Testis (tissue), 3 donors: Measurements from ENCODE around the gene RGS6. TPM values are rescaled to one million over a fixed set of nuclear protein-coding genes. Genes with fewer than 3 reads are reported as not detected.

Source experiments
- DNase-seq: peaks from one replicate; pipeline ENCODE4 v3.0.0-alpha.2; 2019
- H3K27ac ChIP-seq, 2 donors: fragments of 200-600 bp; sonication (generic); one replicate each; pipeline ENCODE4 v1.5.1; 2019
- H3K27me3 ChIP-seq: fragments of 200-600 bp; sonication (generic); one replicate; pipeline ENCODE4 v1.5.1; 2019
- H3K36me3 ChIP-seq: fragments of 200-600 bp; sonication (generic); one replicate; pipeline ENCODE4 v1.5.1; 2017; ENCODE audit warnings: low read depth; ENCODE audit errors: missing control alignments
- H3K4me1 ChIP-seq: fragments of 200-600 bp; sonication (generic); one replicate; pipeline ENCODE4 v1.5.1; 2019
- H3K4me3 ChIP-seq, 2 donors: fragments of 200-600 bp; sonication (generic); one replicate each; pipeline ENCODE4 v1.5.1; 2017 to 2019
- H3K9me3 ChIP-seq: fragments of 200-600 bp; sonication (generic); one replicate; pipeline ENCODE4 v1.5.1; 2017
- CTCF ChIP-seq, 3 experiments: fragments of 450-650 bp in 2 of 3; fragments of 200-600 bp in 1 of 3; sonication (generic) in 1 of 3; IDR thresholded peaks; one replicate each; pipeline ENCODE4 v1.5.1; 2016 to 2019; ENCODE audit warnings: antibody characterized with exemption in 3 of 3, mild to moderate bottlenecking in 2 of 3, moderate library complexity in 1 of 3
- POLR2A ChIP-seq: fragments of 450-650 bp; IDR thresholded peaks from one replicate; pipeline ENCODE4 v1.6.1; 2017; ENCODE audit warnings: antibody characterized with exemption, mild to moderate bottlenecking, moderate library complexity
- WGBS, 2 donors: methylation state at CpG; one replicate each; pipeline ENCODE4 v1.1.5; 2018; 5-methylcytosine and 5-hydroxymethylcytosine counted together
- intact Hi-C: fragments of 100-400 bp; cut with DNase I; formaldehyde crosslinking; loops from one replicate; pipeline ENCODE4 v1.15.1; 2023; ENCODE audit warnings: low total_unique reads
- polyA plus RNA-seq: library from polyadenylated mRNA; stranded (reverse); fragments of 350-450 nt; fragmentation: Illumina TruSeq; extraction: RNeasy Lipid Tissue Mini Kit (QIAGEN cat#74804); gene quantifications from one replicate; pipeline ENCODE4 v1.2.3, GENCODE V29; 2014; ENCODE audit warnings: low read depth, low replicate concordance; ENCODE audit not compliant: insufficient read depth
- total RNA-seq, 2 donors: library from RNA; depleted of rRNA; stranded (reverse); fragments of >200 nt; gene quantifications; one replicate each; pipeline ENCODE4 v1.2.3, GENCODE V29; 2016

Gene RGS6
- total and polyA plus RNA-seq, 3 donors from 2014 or later: 6.3 to 21.3 (median 16.0) TPM

GRCh38 chr14:72182708-72183432, 250.6 kb downstream of the RGS6 start:
- 72 to 77% methylated on average over 4 of the region's 4 CpGs for WGBS, 2 donors
- no peaks in the 10 kb centered on the region for H3K9me3 ChIP-seq
- no peak for TF ChIP-seq POLR2A
- TF ChIP-seq CTCF (IDR thresholded peaks at IDR 0.05): no peak
- no peak for DNase-seq
- no peak overlapping the region for H3K4me3 ChIP-seq
- H3K27me3 ChIP-seq: no peaks in the 10 kb centered on the region
- no peaks in the 10 kb centered on the region for H3K36me3 ChIP-seq
- H3K27ac ChIP-seq: no peak overlapping the region
- no peaks in the 10 kb centered on the region for H3K4me1 ChIP-seq
- intact Hi-C loops: no loop called here

DNA sequence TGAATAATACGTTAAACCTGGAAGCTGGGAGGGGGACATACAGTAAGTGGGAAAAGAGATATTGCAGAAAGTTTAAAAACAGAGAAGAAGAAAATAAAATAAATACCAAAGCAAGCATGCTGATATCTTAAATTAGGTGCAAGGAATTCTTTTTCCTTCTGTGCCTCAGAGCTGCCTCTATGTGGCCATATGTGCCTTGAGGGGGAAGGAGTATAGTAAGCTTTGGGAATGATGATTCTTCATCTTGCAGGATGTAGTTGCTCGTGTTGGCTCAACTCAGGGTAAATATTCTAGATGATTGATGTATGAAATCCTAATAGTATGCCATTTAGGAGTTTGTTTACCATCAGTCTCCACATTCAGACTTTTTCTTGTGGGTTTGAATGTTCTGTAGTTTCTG, 251.4 kb downstream of the RGS6 start:
- DNase-seq: no peak
- 76 to 86% methylated on average over 2 of the region's 2 CpGs for WGBS, 2 donors
- intact Hi-C loops: no loop called here

DNA sequence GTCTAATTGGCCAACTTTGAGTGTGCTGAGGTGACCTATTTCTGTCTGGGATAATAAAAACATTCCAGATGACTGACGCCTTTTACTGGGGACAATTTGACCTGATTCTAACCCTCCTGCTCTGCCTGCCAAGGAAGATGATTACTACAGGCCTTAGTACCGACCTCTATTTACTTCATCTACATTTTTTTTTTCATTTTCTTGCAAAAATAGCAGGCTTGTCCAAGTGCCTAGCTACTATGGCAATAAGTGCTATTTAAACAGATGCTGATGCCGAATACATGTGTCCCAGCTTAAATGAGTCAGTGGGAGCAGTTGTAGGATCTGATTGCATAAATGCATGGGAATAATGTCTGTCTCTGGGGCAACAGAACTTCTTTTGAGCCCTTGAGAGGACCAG, 254.3 kb downstream of the RGS6 start:
- peak; percentile 42 for DNase-seq
- intact Hi-C loops: no loop called here

More for the DNA sequence above, 251.4 kb downstream of the RGS6 start:
- no peak for TF ChIP-seq CTCF (IDR thresholded peaks at IDR 0.05)
- no peak for TF ChIP-seq POLR2A
- H3K4me1 ChIP-seq: no peaks in the 10 kb centered on the region
- H3K4me3 ChIP-seq: no peak overlapping the region
- H3K36me3 ChIP-seq: no peaks in the 10 kb centered on the region
- H3K27ac ChIP-seq: no peak overlapping the region
- H3K27me3 ChIP-seq: no peaks in the 10 kb centered on the region
- H3K9me3 ChIP-seq: no peaks in the 10 kb centered on the region

GRCh38 chr14:72196237-72197015, 264.2 kb downstream of the RGS6 start:
- Histone ChIP-seq H3K4me3 (no peak overlapping the region), H3K4me1 (no peaks in the 10 kb centered on the region), H3K27me3 (no peaks in the 10 kb centered on the region), H3K36me3 (no peaks in the 10 kb centered on the region), H3K27ac (no peak overlapping the region), H3K9me3 (no peaks in the 10 kb centered on the region)
- TF ChIP-seq CTCF (IDR thresholded peaks at IDR 0.05) (no peak), POLR2A (no peak)
- no peak for DNase-seq
- intact Hi-C loops: no loop called here
- WGBS, 2 donors: 85 to 92% methylated on average over 4 of the region's 4 CpGs

More for the DNA sequence above, 254.3 kb downstream of the RGS6 start:
- TF ChIP-seq POLR2A (no peak), CTCF (IDR thresholded peaks at IDR 0.05) (no peak)
- no peaks in the 10 kb centered on the region for H3K36me3 ChIP-seq
- no peaks in the 10 kb centered on the region for H3K4me1 ChIP-seq
- H3K27ac ChIP-seq: no peak overlapping the region
- H3K27me3 ChIP-seq: no peaks in the 10 kb centered on the region
- 37 to 45% methylated on average over 3 of the region's 3 CpGs for WGBS, 2 donors
- H3K9me3 ChIP-seq: no peaks in the 10 kb centered on the region
- no peak overlapping the region for H3K4me3 ChIP-seq
